B cell (primary cell): ENCODE measurements around the gene SLC9A9. TPM values are rescaled to one million over a fixed set of nuclear protein-coding genes. Genes with fewer than 3 reads are reported as not detected.
A peak's percentile ranks its signal among the peaks of the same experiment; 100 is the strongest.

Experiments used
- ATAC-seq: fragments of 200-7000 bp; cut with Tn5 transposase; one replicate; pipeline ENCODE4 v1.10.0; 2021; ENCODE audit warnings: low read depth, mild to moderate bottlenecking, moderate number of reproducible peaks, moderate library complexity
- CTCF ChIA-PET: fragments of 350-600 bp; sonication (Branson Sonifier 250); formaldehyde crosslinking; loops from one replicate; lab custom pipeline; 2021; ENCODE audit warnings: antibody characterized with exemption, inconsistent platforms; lab: Charles Lee
- POLR2A ChIA-PET: fragments of 350-600 bp; sonication (Branson Sonifier 250); formaldehyde crosslinking; loops from one replicate; lab custom pipeline; 2021; ENCODE audit warnings: antibody characterized with exemption; lab: Charles Lee
- DNase-seq: peaks from one replicate; pipeline ENCODE4 v3.0.0; 2013
- H2AFZ ChIP-seq: 2 replicates; pipeline ENCODE4 v1.6.1; 2012; ENCODE audit warnings: mild to moderate bottlenecking, low read depth, low read length; ENCODE audit not compliant: insufficient read depth, poor library complexity, severe bottlenecking
- H3K27ac ChIP-seq, 2 donors: 1 replicate in 1 of 2; 2 replicates in 1 of 2; pipeline ENCODE4 v1.5.1; 2012 to 2013; ENCODE audit warnings: low read length in 2 of 2, mild to moderate bottlenecking in 2 of 2, moderate library complexity in 1 of 2
- H3K27me3 ChIP-seq, 4 experiments: fragments of 200-600 bp in 1 of 4; sonication (generic) in 1 of 4; replicated peaks in 1 of 4; 1 replicate in 2 of 4; 2 replicates in 2 of 4; pipeline versions ENCODE4 v1.6.1 to v1.7.0; 2013 to 2016; ENCODE audit warnings: low read length in 3 of 4, mild to moderate bottlenecking in 2 of 4, mixed read lengths in 1 of 4, moderate library complexity in 1 of 4; ENCODE audit not compliant: insufficient read depth in 4 of 4, control insufficient read depth in 3 of 4; ENCODE audit errors: control extremely low read depth in 1 of 4
- H3K36me3 ChIP-seq, 2 experiments: replicated peaks in 1 of 2; 1 replicate in 1 of 2; 2 replicates in 1 of 2; pipeline versions ENCODE4 v1.6.1 to v1.7.1; 2013; ENCODE audit warnings: low read length in 1 of 2; ENCODE audit not compliant: insufficient read depth in 2 of 2, control insufficient read depth in 1 of 2; ENCODE audit errors: control extremely low read depth in 1 of 2, extremely low read depth in 1 of 2
- H3K4me1 ChIP-seq, 2 donors: fragments of 200-600 bp in 1 of 2; sonication (generic) in 1 of 2; 1 replicate in 1 of 2; 2 replicates in 1 of 2; pipeline versions ENCODE4 v1.5.1 to v1.6.1; 2013 to 2017; ENCODE audit warnings: low read length in 2 of 2; ENCODE audit not compliant: control insufficient read depth in 2 of 2, insufficient read depth in 2 of 2
- H3K4me2 ChIP-seq: replicated peaks from 2 replicates; pipeline ENCODE3; 2012; ENCODE audit warnings: mild to moderate bottlenecking, low read depth, low read length; ENCODE audit not compliant: poor library complexity, severe bottlenecking
- H3K4me3 ChIP-seq, 5 experiments: fragments of 200-600 bp in 1 of 5; sonication (generic) in 1 of 5; 1 replicate in 3 of 5; 2 replicates in 2 of 5; pipeline versions ENCODE4 v1.5.1 to v1.7.0; 2011 to 2016; ENCODE audit warnings: low read length in 4 of 5, mild to moderate bottlenecking in 4 of 5, low read depth in 2 of 5, control low read depth in 1 of 5, moderate library complexity in 1 of 5; ENCODE audit not compliant: insufficient read depth in 1 of 5; ENCODE audit errors: control extremely low read depth in 1 of 5, extremely low read depth in 1 of 5
- H3K79me2 ChIP-seq: fragments of 200-600 bp; sonication (generic); one replicate; pipeline ENCODE4 v1.6.0; 2016; ENCODE audit warnings: low read length; ENCODE audit not compliant: control insufficient read depth, insufficient read depth
- H3K9ac ChIP-seq: fragments of 200-600 bp; sonication (generic); 2 replicates; pipeline ENCODE4 v1.6.1; 2017; ENCODE audit warnings: mild to moderate bottlenecking, low read length, moderate library complexity
- H3K9me3 ChIP-seq, 3 donors: one replicate each; pipeline versions ENCODE4 v1.6.1 to v1.7.1; 2013; ENCODE audit warnings: low read length in 2 of 3; ENCODE audit not compliant: control insufficient read depth in 2 of 3, insufficient read depth in 1 of 3; ENCODE audit errors: control extremely low read depth in 1 of 3
- H4K20me1 ChIP-seq: 2 replicates; pipeline ENCODE4 v1.6.0; 2012; ENCODE audit warnings: mild to moderate bottlenecking, low read length; ENCODE audit not compliant: insufficient read depth, control insufficient read depth, poor library complexity, severe bottlenecking
- H3K27ac Mint-ChIP-seq: one replicate; pipeline ENCODE4 v1.8.0; 2021; ENCODE audit warnings: mixed read lengths
- H3K27me3 Mint-ChIP-seq: one replicate; pipeline ENCODE4 v1.8.0; 2021; ENCODE audit warnings: mixed read lengths
- H3K4me1 Mint-ChIP-seq: one replicate; pipeline ENCODE4 v1.8.0; 2021; ENCODE audit warnings: mixed read lengths
- H3K4me3 Mint-ChIP-seq: one replicate; pipeline ENCODE4 v1.8.0; 2021; ENCODE audit warnings: mixed read lengths
- H3K9me3 Mint-ChIP-seq: one replicate; pipeline ENCODE4 v1.8.0; 2022; ENCODE audit warnings: mixed read lengths; ENCODE audit not compliant: insufficient read depth
- EZH2 ChIP-seq: IDR thresholded peaks from 2 replicates; pipeline ENCODE4 v1.6.1; 2012; ENCODE audit warnings: borderline replicate concordance, low read depth, mild to moderate bottlenecking, moderate library complexity, low read length; ENCODE audit not compliant: insufficient read depth, poor library complexity, severe bottlenecking
- WGBS: methylation state at CpG from one replicate; pipeline ENCODE4 v1.1.5; 2013; ENCODE audit warnings: missing lambda C conversion rate; ENCODE audit not compliant: insufficient coverage; 5-methylcytosine and 5-hydroxymethylcytosine counted together
- intact Hi-C: fragments of 100-400 bp; cut with micrococcal nuclease; formaldehyde crosslinking; loops from one replicate; pipeline ENCODE4 v1.10.0; 2022
- polyA plus RNA-seq: library from polyadenylated mRNA; depleted of rRNA; stranded (reverse); fragments of >200 nt; gene quantifications from 2 replicates; pipeline ENCODE4 v1.2.3, GENCODE V29; 2012
- total RNA-seq, 2 donors: library from RNA; stranded (reverse); fragments of 120-200 nt in 1 of 2; gene quantifications; 1 replicate in 1 of 2; 2 replicates in 1 of 2; pipeline versions ENCODE4 v1.2.3 to v1.2.4, GENCODE V29; 2013 to 2022
- TF ChIP-seq, protein P1 (sequence below): fragments of 200-600 bp; IDR thresholded peaks from one replicate; pipeline ENCODE4 v1.8.0; 2022; ENCODE audit warnings: antibody characterized with exemption, mild to moderate bottlenecking

SLC9A9 gene
- total and polyA plus RNA-seq, 2 donors (not counting 1 experiment from before 2014, with no cell fraction given), result 7.7 to 17.3 TPM

DNA sequence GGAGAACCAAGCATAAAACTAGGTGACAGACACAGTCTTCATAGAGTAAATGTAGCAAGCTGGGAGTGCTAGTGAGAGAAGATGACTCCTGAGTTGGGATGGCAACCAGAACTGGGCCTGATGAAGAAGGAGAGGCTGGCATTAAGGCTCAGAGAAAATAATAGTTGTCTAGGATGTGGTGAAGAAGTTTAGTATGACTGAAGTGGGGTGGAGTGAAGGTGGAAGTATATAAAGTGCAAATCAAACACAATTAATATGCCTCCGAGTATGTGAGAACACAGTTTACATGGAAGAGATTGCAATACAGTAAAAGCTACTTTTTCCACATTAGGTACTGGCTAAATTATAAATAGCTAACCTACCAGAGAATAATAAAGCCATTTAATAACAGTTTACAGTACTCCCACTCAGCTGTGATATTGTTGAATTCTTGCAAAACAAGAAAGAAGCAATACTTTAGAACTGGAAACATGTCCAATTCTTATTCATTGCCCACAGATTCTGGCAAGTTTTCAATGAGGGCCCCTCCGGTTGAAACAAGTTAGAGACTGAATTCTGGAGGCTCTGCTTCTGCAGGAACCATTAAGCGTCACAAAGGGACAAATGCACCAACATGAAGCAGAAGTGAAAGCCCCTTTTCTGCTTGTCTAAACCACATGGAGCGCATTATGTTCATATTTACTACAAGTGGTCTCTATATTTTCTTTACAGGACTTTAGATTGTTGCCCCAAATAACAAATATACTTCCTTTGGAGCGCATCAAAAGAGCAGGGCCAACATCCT, 243.7 kb downstream of the SLC9A9 start:
- H2AFZ ChIP-seq, result peak overlapping the region; percentile 67
- peak overlapping the region; percentile 39 to 72 for H3K27ac ChIP-seq
- ChIA-PET POLR2A (interaction anchor here (0.5 kb wide), 1 partner anchor 112 kb away, joined by 5 read pairs; no protein-coding TSS in a partner anchor), CTCF (interaction anchor here (0.9 to 1.7 kb wide), 4 partner anchors 9 to 171 kb away, joined by 3 to 5 read pairs (median 4); no protein-coding TSS in a partner anchor)
- Mint-ChIP-seq H3K27ac (peak overlapping the region; percentile 86), H3K4me1 (peaks cover 40% of the 10 kb centered on the region), H3K27me3 (no peaks in the 10 kb centered on the region), H3K4me3 (peak overlapping the region; percentile 67), H3K9me3 (no peaks in the 10 kb centered on the region)
- no peaks in the 10 kb centered on the region for H4K20me1 ChIP-seq
- DNase-seq (peak; percentile 55), ATAC-seq (peak; percentile 80)
- no peaks in the 10 kb centered on the region for H3K79me2 ChIP-seq
- no peaks in the 10 kb centered on the region for H3K9me3 ChIP-seq
- no peak for TF ChIP-seq EZH2
- TF ChIP-seq, protein P1, sequence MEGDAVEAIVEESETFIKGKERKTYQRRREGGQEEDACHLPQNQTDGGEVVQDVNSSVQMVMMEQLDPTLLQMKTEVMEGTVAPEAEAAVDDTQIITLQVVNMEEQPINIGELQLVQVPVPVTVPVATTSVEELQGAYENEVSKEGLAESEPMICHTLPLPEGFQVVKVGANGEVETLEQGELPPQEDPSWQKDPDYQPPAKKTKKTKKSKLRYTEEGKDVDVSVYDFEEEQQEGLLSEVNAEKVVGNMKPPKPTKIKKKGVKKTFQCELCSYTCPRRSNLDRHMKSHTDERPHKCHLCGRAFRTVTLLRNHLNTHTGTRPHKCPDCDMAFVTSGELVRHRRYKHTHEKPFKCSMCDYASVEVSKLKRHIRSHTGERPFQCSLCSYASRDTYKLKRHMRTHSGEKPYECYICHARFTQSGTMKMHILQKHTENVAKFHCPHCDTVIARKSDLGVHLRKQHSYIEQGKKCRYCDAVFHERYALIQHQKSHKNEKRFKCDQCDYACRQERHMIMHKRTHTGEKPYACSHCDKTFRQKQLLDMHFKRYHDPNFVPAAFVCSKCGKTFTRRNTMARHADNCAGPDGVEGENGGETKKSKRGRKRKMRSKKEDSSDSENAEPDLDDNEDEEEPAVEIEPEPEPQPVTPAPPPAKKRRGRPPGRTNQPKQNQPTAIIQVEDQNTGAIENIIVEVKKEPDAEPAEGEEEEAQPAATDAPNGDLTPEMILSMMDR, result no peak
- 0% methylated on average over 2 of the region's 5 CpGs for WGBS
- H3K4me2 ChIP-seq, result peak overlapping the region; percentile 49
- H3K9ac ChIP-seq, result peak overlapping the region; percentile 7
- H3K27me3 ChIP-seq, result no peaks in the 10 kb centered on the region
- peak overlapping the region in 1 of 5 experiments; percentile 13 for H3K4me3 ChIP-seq
- H3K36me3 ChIP-seq, result no peaks in the 10 kb centered on the region
- H3K4me1 ChIP-seq, result peaks cover 29 to 34% of the 10 kb centered on the region in 2 donors
- intact Hi-C loops, result loop anchor here (2.0 kb wide), 1 partner anchor 70 kb away; no protein-coding TSS in a partner anchor

DNA sequence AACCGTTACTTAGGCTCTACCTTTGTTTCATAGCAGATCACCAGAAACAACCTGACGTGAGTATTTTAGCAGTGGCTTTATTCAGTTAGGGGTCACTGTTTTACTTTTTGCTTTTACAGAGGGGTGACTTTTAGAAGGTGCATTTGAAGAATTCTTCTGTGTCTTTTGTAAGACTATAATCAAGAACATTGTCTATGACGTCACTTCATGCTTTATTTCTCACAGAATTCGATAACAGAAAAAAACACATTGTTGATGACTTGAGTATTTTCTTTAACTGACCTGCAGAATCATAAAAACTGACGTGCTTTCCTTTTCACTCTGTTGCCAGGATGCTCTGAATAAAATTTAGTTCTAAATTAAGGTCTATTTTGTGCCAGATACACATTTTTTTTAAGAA, 244.5 kb downstream of the SLC9A9 start:
- Histone ChIP-seq H3K79me2 (no peaks in the 10 kb centered on the region), H3K4me2 (no peak overlapping the region), H3K9me3 (no peaks in the 10 kb centered on the region), H4K20me1 (no peaks in the 10 kb centered on the region), H3K27ac (no peak overlapping the region), H3K4me1 (peaks cover 29 to 34% of the 10 kb centered on the region in 2 donors), H2AFZ (no peak overlapping the region), H3K36me3 (no peaks in the 10 kb centered on the region), H3K9ac (no peak overlapping the region), H3K4me3 (no peak overlapping the region), H3K27me3 (no peaks in the 10 kb centered on the region)
- Mint-ChIP-seq H3K27ac (no peak overlapping the region), H3K4me3 (no peak overlapping the region), H3K9me3 (no peaks in the 10 kb centered on the region), H3K27me3 (no peaks in the 10 kb centered on the region), H3K4me1 (peaks cover 40% of the 10 kb centered on the region)
- DNase-seq (no peak), ATAC-seq (no peak)
- 90% methylated on average over 2 of the region's 5 CpGs for WGBS
- ChIA-PET POLR2A (no interaction called here), CTCF (interaction anchor here (0.9 kb wide), 1 partner anchor 70 kb away, joined by 4 read pairs; no protein-coding TSS in a partner anchor)
- intact Hi-C loops, result loop anchor here (2.0 kb wide), 1 partner anchor 71 kb away; no protein-coding TSS in a partner anchor
- TF ChIP-seq, protein P1, result no peak
- no peak for TF ChIP-seq EZH2
